WTC11 (cell line): ENCODE measurements around the gene GPRIN3. TPM values are rescaled to one million over a fixed set of nuclear protein-coding genes. Genes with fewer than 3 reads are reported as not detected.

Experiments
- ATAC-seq: fragments of 200-7000 bp; cut with Tn5 transposase; 2 replicates; pipeline ENCODE4 v1.10.0; 2021; ENCODE audit warnings: mild to moderate bottlenecking, moderate library complexity
- CTCF ChIA-PET: fragments of 300-600 bp; sonication (Branson Sonifier 250); formaldehyde crosslinking; loops from one replicate; lab custom pipeline; 2021; ENCODE audit warnings: antibody characterized with exemption; lab: Charles Lee
- POLR2A ChIA-PET: fragments of 350-600 bp; sonication (Branson Sonifier 250); formaldehyde crosslinking; loops from one replicate; lab custom pipeline; 2021; ENCODE audit warnings: antibody characterized with exemption; lab: Charles Lee
- DNase-seq: peaks from one replicate; pipeline ENCODE4 v3.0.0; 2021; ENCODE audit warnings: low spot score
- H3K27ac Mint-ChIP-seq: 2 replicates; pipeline ENCODE4 v1.8.0; 2021; ENCODE audit warnings: mixed read lengths
- H3K27me3 Mint-ChIP-seq: 2 replicates; pipeline ENCODE4 v1.8.0; 2021; ENCODE audit warnings: low read depth, mild to moderate bottlenecking, moderate library complexity, mixed read lengths
- H3K36me3 Mint-ChIP-seq: 2 replicates; pipeline ENCODE4 v1.8.0; 2021; ENCODE audit warnings: mixed read lengths
- H3K4me1 Mint-ChIP-seq: 2 replicates; pipeline ENCODE4 v1.8.0; 2022; ENCODE audit warnings: mixed read lengths
- H3K4me3 Mint-ChIP-seq: 2 replicates; pipeline ENCODE4 v1.8.0; 2021; ENCODE audit warnings: mild to moderate bottlenecking, moderate library complexity, mixed read lengths
- H3K9me3 Mint-ChIP-seq: 2 replicates; pipeline ENCODE4 v1.8.0; 2021; ENCODE audit warnings: mixed read lengths
- ATF3 ChIP-seq: sonication (generic); formaldehyde crosslinking; conservative IDR thresholded peaks from 2 replicates; pipeline ENCODE4 v1.8.1; 2022; ENCODE audit warnings: mild to moderate bottlenecking, missing genetic modification reagents
- CBFB ChIP-seq: sonication (generic); formaldehyde crosslinking; IDR thresholded peaks from 2 replicates; pipeline ENCODE4 v1.8.1; 2022; ENCODE audit warnings: mild to moderate bottlenecking, low read depth, missing genetic modification reagents
- CTCF ChIP-seq: fragments of 200-600 bp; IDR thresholded peaks from 2 replicates; pipeline ENCODE4 v1.8.0; 2022; ENCODE audit warnings: antibody characterized with exemption
- E2F1 ChIP-seq: sonication (generic); formaldehyde crosslinking; IDR thresholded peaks from 2 replicates; pipeline ENCODE4 v1.8.0; 2022; ENCODE audit warnings: mild to moderate bottlenecking, missing genetic modification reagents
- EMX1 ChIP-seq: fragments of 250-450 bp; sonication (Bioruptor Pico); IDR thresholded peaks from 2 replicates; pipeline ENCODE4 v1.8.0; 2021; ENCODE audit warnings: mild to moderate bottlenecking
- ETV6 ChIP-seq: sonication (generic); formaldehyde crosslinking; IDR thresholded peaks from 2 replicates; pipeline ENCODE4 v1.8.1; 2022; ENCODE audit warnings: mild to moderate bottlenecking, missing genetic modification reagents
- GABPB1 ChIP-seq: sonication (generic); formaldehyde crosslinking; IDR thresholded peaks from 2 replicates; pipeline ENCODE4 v1.8.1; 2023; ENCODE audit warnings: mild to moderate bottlenecking, missing genetic modification reagents
- HMGA2 ChIP-seq: fragments of 250-450 bp; sonication (Bioruptor Pico); IDR thresholded peaks from 2 replicates; pipeline ENCODE4 v1.4.0; 2021; ENCODE audit warnings: mild to moderate bottlenecking, moderate library complexity
- JAZF1 ChIP-seq: fragments of 250-450 bp; sonication (Bioruptor Pico); IDR thresholded peaks from 2 replicates; pipeline ENCODE4 v1.9.0; 2021; ENCODE audit warnings: moderate library complexity, mild to moderate bottlenecking, inconsistent platforms
- MXD4 ChIP-seq: fragments of 250-450 bp; sonication (Bioruptor Pico); IDR thresholded peaks from 2 replicates; pipeline ENCODE4 v1.8.0; 2021; ENCODE audit warnings: mild to moderate bottlenecking, moderate library complexity, borderline replicate concordance
- MYBL2 ChIP-seq: sonication (generic); formaldehyde crosslinking; IDR thresholded peaks from 2 replicates; pipeline ENCODE4 v1.8.1; 2023; ENCODE audit warnings: mild to moderate bottlenecking, moderate library complexity, missing genetic modification reagents
- NFATC4 ChIP-seq: fragments of 250-450 bp; sonication (Bioruptor Pico); IDR thresholded peaks from 2 replicates; pipeline ENCODE4 v1.9.0; 2021; ENCODE audit warnings: mild to moderate bottlenecking
- NR1H2 ChIP-seq: sonication (generic); formaldehyde crosslinking; IDR thresholded peaks from 2 replicates; pipeline ENCODE4 v1.9.0; 2021; ENCODE audit warnings: mild to moderate bottlenecking, moderate library complexity, missing genetic modification reagents
- PRDM15 ChIP-seq: sonication (generic); formaldehyde crosslinking; IDR thresholded peaks from 2 replicates; pipeline ENCODE4 v1.8.0; 2022; ENCODE audit warnings: missing genetic modification reagents
- SMAD4 ChIP-seq: sonication (generic); formaldehyde crosslinking; IDR thresholded peaks from 2 replicates; pipeline ENCODE4 v1.8.0; 2022; ENCODE audit warnings: mild to moderate bottlenecking, missing genetic modification reagents
- ZNF121 ChIP-seq: sonication (generic); formaldehyde crosslinking; IDR thresholded peaks from 2 replicates; pipeline ENCODE4 v1.8.0; 2023; ENCODE audit warnings: missing genetic modification reagents
- ZNF138 ChIP-seq: sonication (generic); formaldehyde crosslinking; conservative IDR thresholded peaks from 2 replicates; pipeline ENCODE4 v1.8.1; 2022; ENCODE audit warnings: mild to moderate bottlenecking, moderate library complexity, missing genetic modification reagents
- total RNA-seq: library from RNA; stranded (reverse); gene quantifications from 3 replicates; pipeline ENCODE4 v1.2.3, GENCODE V29; 2021
- TF ChIP-seq, protein P1 (sequence below): fragments of 250-450 bp; sonication (Bioruptor Pico); IDR thresholded peaks from 2 replicates; pipeline ENCODE4 v1.9.0; 2021; ENCODE audit warnings: moderate library complexity, mild to moderate bottlenecking, inconsistent platforms, borderline replicate concordance
- TF ChIP-seq, protein P2 (sequence below): sonication (generic); formaldehyde crosslinking; IDR thresholded peaks from 2 replicates; pipeline ENCODE4 v1.8.1; 2023; ENCODE audit warnings: mild to moderate bottlenecking, missing genetic modification reagents, borderline replicate concordance
- TF ChIP-seq, protein P3 (sequence below): sonication (generic); formaldehyde crosslinking; IDR thresholded peaks from 2 replicates; pipeline ENCODE4 v1.8.1; 2022; ENCODE audit warnings: low read depth, missing genetic modification reagents, borderline replicate concordance
- TF ChIP-seq, protein P4 (sequence below): sonication (generic); formaldehyde crosslinking; IDR thresholded peaks from 2 replicates; pipeline ENCODE4 v1.8.1; 2022; ENCODE audit warnings: mild to moderate bottlenecking, missing genetic modification reagents, moderate library complexity, borderline replicate concordance
- TF ChIP-seq, protein P5 (sequence below): fragments of 250-450 bp; sonication (Bioruptor Pico); IDR thresholded peaks from 2 replicates; pipeline ENCODE4 v1.9.0; 2021; ENCODE audit warnings: mild to moderate bottlenecking

GPRIN3 gene
- total RNA-seq, 1 experiment from 2014 or later = 2.0 TPM

- ChIA-PET POLR2A (no interaction called here), CTCF (no interaction called here)
- H3K9me3 Mint-ChIP-seq = peaks cover 13% of the 10 kb centered on the region
- ATAC-seq = no peak
- TF ChIP-seq, protein P1, sequence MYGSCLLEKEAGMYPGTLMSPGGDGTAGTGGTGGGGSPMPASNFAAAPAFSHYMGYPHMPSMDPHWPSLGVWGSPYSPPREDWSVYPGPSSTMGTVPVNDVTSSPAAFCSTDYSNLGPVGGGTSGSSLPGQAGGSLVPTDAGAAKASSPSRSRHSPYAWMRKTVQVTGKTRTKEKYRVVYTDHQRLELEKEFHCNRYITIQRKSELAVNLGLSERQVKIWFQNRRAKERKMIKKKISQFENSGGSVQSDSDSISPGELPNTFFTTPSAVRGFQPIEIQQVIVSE (CRISPR knock-in tag) = no peak
- TF ChIP-seq MYBL2 (CRISPR knock-in tag) (no peak), PRDM15 (CRISPR knock-in tag) (no peak), NR1H2 (CRISPR knock-in tag) (no peak), SMAD4 (CRISPR knock-in tag) (no peak), ZNF138 (CRISPR knock-in tag) (no peak), MXD4 (CRISPR knock-in tag) (no peak), NFATC4 (CRISPR knock-in tag) (no peak), GABPB1 (CRISPR knock-in tag) (no peak)
- TF ChIP-seq, protein P2, sequence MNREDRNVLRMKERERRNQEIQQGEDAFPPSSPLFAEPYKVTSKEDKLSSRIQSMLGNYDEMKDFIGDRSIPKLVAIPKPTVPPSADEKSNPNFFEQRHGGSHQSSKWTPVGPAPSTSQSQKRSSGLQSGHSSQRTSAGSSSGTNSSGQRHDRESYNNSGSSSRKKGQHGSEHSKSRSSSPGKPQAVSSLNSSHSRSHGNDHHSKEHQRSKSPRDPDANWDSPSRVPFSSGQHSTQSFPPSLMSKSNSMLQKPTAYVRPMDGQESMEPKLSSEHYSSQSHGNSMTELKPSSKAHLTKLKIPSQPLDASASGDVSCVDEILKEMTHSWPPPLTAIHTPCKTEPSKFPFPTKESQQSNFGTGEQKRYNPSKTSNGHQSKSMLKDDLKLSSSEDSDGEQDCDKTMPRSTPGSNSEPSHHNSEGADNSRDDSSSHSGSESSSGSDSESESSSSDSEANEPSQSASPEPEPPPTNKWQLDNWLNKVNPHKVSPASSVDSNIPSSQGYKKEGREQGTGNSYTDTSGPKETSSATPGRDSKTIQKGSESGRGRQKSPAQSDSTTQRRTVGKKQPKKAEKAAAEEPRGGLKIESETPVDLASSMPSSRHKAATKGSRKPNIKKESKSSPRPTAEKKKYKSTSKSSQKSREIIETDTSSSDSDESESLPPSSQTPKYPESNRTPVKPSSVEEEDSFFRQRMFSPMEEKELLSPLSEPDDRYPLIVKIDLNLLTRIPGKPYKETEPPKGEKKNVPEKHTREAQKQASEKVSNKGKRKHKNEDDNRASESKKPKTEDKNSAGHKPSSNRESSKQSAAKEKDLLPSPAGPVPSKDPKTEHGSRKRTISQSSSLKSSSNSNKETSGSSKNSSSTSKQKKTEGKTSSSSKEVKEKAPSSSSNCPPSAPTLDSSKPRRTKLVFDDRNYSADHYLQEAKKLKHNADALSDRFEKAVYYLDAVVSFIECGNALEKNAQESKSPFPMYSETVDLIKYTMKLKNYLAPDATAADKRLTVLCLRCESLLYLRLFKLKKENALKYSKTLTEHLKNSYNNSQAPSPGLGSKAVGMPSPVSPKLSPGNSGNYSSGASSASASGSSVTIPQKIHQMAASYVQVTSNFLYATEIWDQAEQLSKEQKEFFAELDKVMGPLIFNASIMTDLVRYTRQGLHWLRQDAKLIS (CRISPR knock-in tag) = no peak
- peaks cover 4% of the 10 kb centered on the region for H3K4me1 Mint-ChIP-seq
- H3K27me3 Mint-ChIP-seq = no peaks in the 10 kb centered on the region
- no peak overlapping the region for H3K27ac Mint-ChIP-seq
- H3K4me3 Mint-ChIP-seq = no peak overlapping the region
- DNase-seq = no peak
- no peaks in the 10 kb centered on the region for H3K36me3 Mint-ChIP-seq
Measured at GRCh38 chr4:89215736-89216135, 91.9 kb downstream of the GPRIN3 start.

GRCh38 chr4:89214308-89214707, 93.3 kb downstream of the GPRIN3 start:
- CTCF ChIA-PET = no interaction called here
- no peak overlapping the region for H3K27ac Mint-ChIP-seq
- TF ChIP-seq EMX1 = no peak
- TF ChIP-seq JAZF1 (CRISPR knock-in tag) = no peak
- no peak for TF ChIP-seq ZNF121 (CRISPR knock-in tag)
- no peak for TF ChIP-seq HMGA2 (CRISPR knock-in tag)
- TF ChIP-seq ATF3 = no peak
- TF ChIP-seq ETV6 = no peak
- TF ChIP-seq, protein P3, sequence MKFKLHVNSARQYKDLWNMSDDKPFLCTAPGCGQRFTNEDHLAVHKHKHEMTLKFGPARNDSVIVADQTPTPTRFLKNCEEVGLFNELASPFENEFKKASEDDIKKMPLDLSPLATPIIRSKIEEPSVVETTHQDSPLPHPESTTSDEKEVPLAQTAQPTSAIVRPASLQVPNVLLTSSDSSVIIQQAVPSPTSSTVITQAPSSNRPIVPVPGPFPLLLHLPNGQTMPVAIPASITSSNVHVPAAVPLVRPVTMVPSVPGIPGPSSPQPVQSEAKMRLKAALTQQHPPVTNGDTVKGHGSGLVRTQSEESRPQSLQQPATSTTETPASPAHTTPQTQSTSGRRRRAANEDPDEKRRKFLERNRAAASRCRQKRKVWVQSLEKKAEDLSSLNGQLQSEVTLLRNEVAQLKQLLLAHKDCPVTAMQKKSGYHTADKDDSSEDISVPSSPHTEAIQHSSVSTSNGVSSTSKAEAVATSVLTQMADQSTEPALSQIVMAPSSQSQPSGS (CRISPR knock-in tag) = no peak
- TF ChIP-seq, protein P4, sequence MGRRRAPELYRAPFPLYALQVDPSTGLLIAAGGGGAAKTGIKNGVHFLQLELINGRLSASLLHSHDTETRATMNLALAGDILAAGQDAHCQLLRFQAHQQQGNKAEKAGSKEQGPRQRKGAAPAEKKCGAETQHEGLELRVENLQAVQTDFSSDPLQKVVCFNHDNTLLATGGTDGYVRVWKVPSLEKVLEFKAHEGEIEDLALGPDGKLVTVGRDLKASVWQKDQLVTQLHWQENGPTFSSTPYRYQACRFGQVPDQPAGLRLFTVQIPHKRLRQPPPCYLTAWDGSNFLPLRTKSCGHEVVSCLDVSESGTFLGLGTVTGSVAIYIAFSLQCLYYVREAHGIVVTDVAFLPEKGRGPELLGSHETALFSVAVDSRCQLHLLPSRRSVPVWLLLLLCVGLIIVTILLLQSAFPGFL (CRISPR knock-in tag) = no peak
- TF ChIP-seq, protein P5, sequence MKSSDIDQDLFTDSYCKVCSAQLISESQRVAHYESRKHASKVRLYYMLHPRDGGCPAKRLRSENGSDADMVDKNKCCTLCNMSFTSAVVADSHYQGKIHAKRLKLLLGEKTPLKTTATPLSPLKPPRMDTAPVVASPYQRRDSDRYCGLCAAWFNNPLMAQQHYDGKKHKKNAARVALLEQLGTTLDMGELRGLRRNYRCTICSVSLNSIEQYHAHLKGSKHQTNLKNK (CRISPR knock-in tag) = no peak
- no peak for TF ChIP-seq CBFB (CRISPR knock-in tag)
- no peak for TF ChIP-seq E2F1
- TF ChIP-seq CTCF = no peak

More at GRCh38 chr4:89214308-89214707, 93.3 kb downstream of the GPRIN3 start:
- POLR2A ChIA-PET = no interaction called here
- Mint-ChIP-seq H3K9me3 (peaks cover 16% of the 10 kb centered on the region), H3K4me3 (no peak overlapping the region), H3K4me1 (peaks cover 4% of the 10 kb centered on the region), H3K36me3 (no peaks in the 10 kb centered on the region), H3K27me3 (no peaks in the 10 kb centered on the region)
- ATAC-seq (no peak), DNase-seq (no peak)
